BLaER1 (cell line): ENCODE results near the gene GRIK3.
A peak's percentile ranks its signal among the peaks of the same experiment; 100 is the strongest.

Experiments
- H3K27ac ChIP-seq: shearing (Covaris generic); formaldehyde crosslinking; 2 replicates; pipeline ENCODE4 v1.8.1; 2022
- H3K27me3 ChIP-seq: shearing (Covaris generic); formaldehyde crosslinking; 2 replicates; pipeline ENCODE4 v1.8.1; 2022
- H3K36me3 ChIP-seq: shearing (Covaris generic); formaldehyde crosslinking; 2 replicates; pipeline ENCODE4 v1.8.1; 2022
- H3K4me1 ChIP-seq: shearing (Covaris generic); formaldehyde crosslinking; 2 replicates; pipeline ENCODE4 v1.8.1; 2022
- H3K4me2 ChIP-seq: shearing (Covaris generic); formaldehyde crosslinking; 2 replicates; pipeline ENCODE4 v1.8.1; 2022
- H3K4me3 ChIP-seq: shearing (Covaris generic); formaldehyde crosslinking; 2 replicates; pipeline ENCODE4 v1.8.1; 2022
- H3K9ac ChIP-seq: shearing (Covaris generic); formaldehyde crosslinking; 2 replicates; pipeline ENCODE4 v1.8.1; 2022
- H3K9me3 ChIP-seq: shearing (Covaris generic); formaldehyde crosslinking; 2 replicates; pipeline ENCODE4 v1.8.1; 2022
- H4K20me1 ChIP-seq: shearing (Covaris generic); formaldehyde crosslinking; 2 replicates; pipeline ENCODE4 v1.8.1; 2022
- Cebpa-rat ChIP-seq: shearing (Covaris generic); IDR thresholded peaks from 2 replicates; pipeline ENCODE4 v1.8.1; 2022

Gene GRIK3

DNA sequence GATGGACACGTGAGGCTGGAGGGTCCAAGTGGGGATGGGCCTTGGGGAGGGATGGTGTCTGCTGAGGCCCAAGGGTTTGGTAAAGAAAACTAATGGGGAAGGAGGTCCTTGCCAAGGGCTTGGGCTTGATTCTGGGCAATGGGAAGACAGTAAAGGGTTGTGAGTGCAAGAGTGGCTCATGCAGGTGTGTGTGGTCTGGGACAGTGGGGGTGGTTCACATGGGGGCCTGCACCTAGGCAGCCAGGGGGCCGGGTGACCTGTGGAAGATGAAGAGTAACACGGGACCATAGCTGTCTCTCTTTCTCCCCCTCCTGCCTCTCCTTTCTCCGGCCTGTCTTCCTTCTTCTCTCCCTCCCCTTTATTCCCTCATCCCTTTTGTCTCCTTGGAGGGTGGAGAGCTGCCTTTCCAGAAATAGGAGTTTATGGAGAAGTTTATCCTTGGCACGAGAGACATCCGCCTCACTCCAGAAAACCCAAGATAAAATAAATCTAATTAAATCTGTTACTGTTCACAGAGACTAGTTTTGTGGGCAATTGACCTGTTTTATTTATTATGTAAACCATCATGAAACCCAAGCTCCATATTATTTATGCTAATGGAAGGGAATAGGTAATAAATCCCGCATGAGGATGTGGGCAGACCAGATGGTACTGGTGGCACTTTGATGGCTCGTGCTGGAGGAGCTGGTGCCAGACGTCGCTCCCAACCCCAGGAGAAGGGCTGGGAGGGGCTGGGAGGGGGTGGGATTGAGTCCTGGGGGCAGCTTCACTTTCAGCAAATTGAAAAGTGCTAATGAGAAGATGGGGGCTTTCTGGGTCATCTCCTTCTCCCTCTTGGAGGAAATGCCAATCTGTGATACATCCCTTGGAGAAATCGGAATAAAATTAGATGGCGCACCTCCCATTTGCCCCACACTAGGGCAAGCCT lies 278.7 kb downstream of the GRIK3 start:
- no peaks in the 10 kb centered on the region for H4K20me1 ChIP-seq
- no peak for TF ChIP-seq Cebpa-rat
- no peaks in the 10 kb centered on the region for H3K36me3 ChIP-seq

DNA sequence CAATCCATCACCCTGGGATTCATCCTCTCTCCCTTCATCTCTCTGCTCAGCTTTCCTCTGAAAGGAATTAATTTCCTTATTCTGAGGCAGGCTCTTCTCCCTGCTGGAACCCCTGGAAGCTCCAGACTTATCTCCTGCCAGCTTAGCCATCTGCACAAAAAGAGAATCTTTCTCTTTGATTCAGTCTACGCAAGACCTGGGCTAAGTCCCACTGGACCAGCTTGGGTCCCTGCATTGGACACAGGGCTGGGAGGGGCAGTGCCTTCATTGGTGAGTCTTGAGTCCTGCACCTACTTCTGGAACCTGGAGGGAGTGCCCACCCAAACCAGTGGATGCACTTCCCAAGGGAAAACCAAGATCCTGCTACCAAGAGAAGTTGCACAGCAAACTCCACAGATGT lies 279.9 kb downstream of the GRIK3 start:
- Histone ChIP-seq H3K27me3 (no peaks in the 10 kb centered on the region), H3K27ac (no peak overlapping the region), H3K9me3 (peaks cover 2% of the 10 kb centered on the region; the same call in 1 of the 2 replicates), H3K4me3 (no peak overlapping the region), H4K20me1 (no peaks in the 10 kb centered on the region), H3K4me2 (no peak overlapping the region), H3K9ac (no peak overlapping the region), H3K36me3 (no peaks in the 10 kb centered on the region), H3K4me1 (peaks cover 48% of the 10 kb centered on the region)
- TF ChIP-seq Cebpa-rat, result no peak

More for the DNA sequence above, 278.7 kb downstream of the GRIK3 start:
- Histone ChIP-seq H3K4me2 (peak overlapping the region; percentile 39; the same call in 1 of the 2 replicates), H3K9me3 (peaks cover 6% of the 10 kb centered on the region; the same call in 1 of the 2 replicates), H3K27ac (no peak overlapping the region), H3K9ac (no peak overlapping the region), H3K4me3 (no peak overlapping the region), H3K4me1 (peaks cover 52% of the 10 kb centered on the region), H3K27me3 (no peaks in the 10 kb centered on the region)

DNA sequence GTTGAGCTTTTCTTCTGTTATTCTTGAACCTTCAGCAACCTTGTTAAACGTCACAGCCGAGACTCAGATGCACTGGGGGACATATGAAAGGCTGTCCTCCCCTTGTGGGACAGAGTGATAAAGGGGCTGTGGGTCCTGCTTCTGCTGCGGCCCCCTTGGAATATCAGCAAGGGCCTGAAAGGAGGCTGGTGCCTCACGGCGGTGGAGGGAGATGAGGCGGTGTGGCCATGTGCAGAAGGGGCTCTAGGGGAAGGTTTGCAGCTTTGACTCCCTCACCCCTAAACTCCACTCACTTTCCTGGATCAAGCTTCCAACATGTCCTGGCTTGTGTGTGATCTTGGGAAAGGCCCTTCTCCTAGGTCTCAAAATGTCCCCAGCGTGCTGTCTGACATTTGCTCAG lies 280.9 kb downstream of the GRIK3 start:
- Histone ChIP-seq H4K20me1 (no peaks in the 10 kb centered on the region), H3K9me3 (no peaks in the 10 kb centered on the region), H3K9ac (peak overlapping the region; percentile 55; the same call in 1 of the 2 replicates), H3K4me3 (no peak overlapping the region), H3K4me2 (peak overlapping the region; percentile 78), H3K36me3 (no peaks in the 10 kb centered on the region), H3K27me3 (no peaks in the 10 kb centered on the region), H3K4me1 (peaks cover 53% of the 10 kb centered on the region), H3K27ac (peak overlapping the region; percentile 61)
- no peak for TF ChIP-seq Cebpa-rat

DNA sequence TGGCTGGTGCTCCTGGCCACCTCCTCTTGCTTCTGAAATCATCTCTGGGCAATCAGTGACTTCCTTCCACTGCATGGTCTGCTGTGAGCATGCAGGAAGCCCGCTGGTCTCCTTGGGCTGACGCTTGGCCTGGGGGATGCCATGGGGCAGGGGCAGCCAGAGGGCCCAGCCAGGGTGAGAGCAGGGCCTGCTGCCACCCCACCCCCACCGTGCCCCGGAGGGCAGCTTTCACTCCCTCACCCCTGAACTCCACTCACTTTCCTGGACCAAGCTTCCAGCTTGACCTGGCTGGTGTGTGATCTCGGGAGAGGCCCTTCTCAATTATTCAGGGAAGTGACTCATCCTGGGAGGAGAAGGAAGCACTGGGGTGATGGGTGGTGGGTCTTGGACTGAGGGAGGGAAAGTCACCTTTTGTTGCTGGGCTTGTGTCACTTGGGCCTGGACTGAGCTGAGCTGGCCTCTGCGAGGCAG lies 281.4 kb downstream of the GRIK3 start:
- Histone ChIP-seq H3K4me3 (no peak overlapping the region), H3K9ac (peak overlapping the region; percentile 55; the same call in 1 of the 2 replicates), H3K36me3 (no peaks in the 10 kb centered on the region), H3K4me1 (peaks cover 53% of the 10 kb centered on the region), H3K27me3 (no peaks in the 10 kb centered on the region), H3K4me2 (peak overlapping the region; percentile 78), H3K9me3 (no peaks in the 10 kb centered on the region), H3K27ac (peak overlapping the region; percentile 61), H4K20me1 (no peaks in the 10 kb centered on the region)
- no peak for TF ChIP-seq Cebpa-rat

DNA sequence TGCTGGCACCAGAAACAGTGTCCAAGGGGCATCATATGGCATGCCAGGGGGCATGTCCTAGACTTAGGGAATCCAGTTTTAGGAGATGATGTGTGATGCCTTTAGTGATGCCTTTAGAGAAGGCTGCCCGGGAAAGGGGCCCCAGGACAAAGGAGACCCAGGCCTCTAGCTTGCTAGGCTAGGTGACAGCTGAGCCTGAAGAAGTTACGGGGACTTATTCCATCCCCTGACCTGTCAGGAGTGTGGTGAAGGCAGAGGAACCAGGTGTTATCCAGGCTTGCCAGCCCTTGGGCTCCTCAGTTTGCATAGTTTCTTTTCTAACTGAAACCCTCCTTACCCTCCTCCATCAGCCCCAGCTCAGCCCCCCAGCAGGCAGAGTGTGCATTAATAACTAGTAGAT lies 281.9 kb downstream of the GRIK3 start:
- no peaks in the 10 kb centered on the region for H4K20me1 ChIP-seq
- H3K4me1 ChIP-seq, result peaks cover 53% of the 10 kb centered on the region
- H3K36me3 ChIP-seq, result no peaks in the 10 kb centered on the region
- H3K4me2 ChIP-seq, result peak overlapping the region; percentile 78
- H3K9me3 ChIP-seq, result no peaks in the 10 kb centered on the region
- H3K27ac ChIP-seq, result 0 out of 2 replicates have a peak overlapping the region, but pooled peaks have one; percentile 5
- H3K27me3 ChIP-seq, result no peaks in the 10 kb centered on the region
- no peak for TF ChIP-seq Cebpa-rat
- H3K4me3 ChIP-seq, result no peak overlapping the region
- H3K9ac ChIP-seq, result peak overlapping the region; percentile 55; the same call in 1 of the 2 replicates

DNA sequence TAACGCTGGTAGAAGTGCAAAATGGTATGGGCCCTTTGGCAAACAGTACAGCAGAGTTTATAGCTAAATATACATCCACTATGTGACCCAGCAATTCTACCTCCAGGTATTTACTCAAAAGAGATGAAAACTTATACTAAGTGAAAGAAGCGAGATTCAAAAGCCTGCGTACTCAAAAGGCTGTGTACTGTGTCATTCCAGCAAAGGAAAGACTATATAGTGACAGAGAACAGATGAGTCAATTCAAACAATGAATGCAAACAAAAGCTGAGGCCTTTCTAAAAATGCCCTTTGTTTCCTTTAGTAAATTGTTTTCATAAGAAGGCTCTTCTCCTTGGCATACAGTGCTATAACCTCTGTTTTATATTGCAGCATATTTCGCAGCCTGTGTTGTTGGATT lies 282.8 kb downstream of the GRIK3 start:
- H3K27me3 ChIP-seq, result no peaks in the 10 kb centered on the region
- no peaks in the 10 kb centered on the region for H3K36me3 ChIP-seq
- no peak overlapping the region for H3K9ac ChIP-seq
- H4K20me1 ChIP-seq, result no peaks in the 10 kb centered on the region
- TF ChIP-seq Cebpa-rat, result no peak
- H3K4me2 ChIP-seq, result peak overlapping the region; percentile 78; the same call in 1 of the 2 replicates
- H3K27ac ChIP-seq, result no peak overlapping the region
- no peak overlapping the region for H3K4me3 ChIP-seq
- no peaks in the 10 kb centered on the region for H3K9me3 ChIP-seq
- H3K4me1 ChIP-seq, result peaks cover 44% of the 10 kb centered on the region

DNA sequence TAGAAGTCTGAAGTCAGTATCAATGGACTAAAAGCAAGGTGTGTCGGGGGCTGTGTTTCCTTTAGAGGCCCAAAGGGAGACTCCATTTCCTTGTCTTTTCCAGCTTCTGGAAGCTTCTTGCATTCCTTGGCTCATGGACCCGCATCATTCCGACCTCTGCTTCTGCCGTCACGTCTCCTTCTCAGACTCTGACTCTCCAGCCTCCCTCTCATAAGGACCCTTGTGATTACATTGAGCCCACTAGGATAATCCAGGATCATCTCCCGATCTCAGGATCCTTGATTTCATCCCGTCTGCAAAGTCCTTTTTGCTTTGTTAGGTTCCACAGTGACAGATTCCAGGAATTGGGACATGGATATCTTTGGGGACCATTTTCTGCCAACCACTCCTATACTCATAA lies 285.8 kb downstream of the GRIK3 start:
- Histone ChIP-seq H3K27ac (no peak overlapping the region), H3K9me3 (no peaks in the 10 kb centered on the region), H3K27me3 (no peaks in the 10 kb centered on the region), H3K36me3 (no peaks in the 10 kb centered on the region), H3K4me1 (peaks cover 31% of the 10 kb centered on the region), H3K4me2 (no peak overlapping the region), H3K4me3 (no peak overlapping the region), H3K9ac (no peak overlapping the region), H4K20me1 (no peaks in the 10 kb centered on the region)
- no peak for TF ChIP-seq Cebpa-rat
